ENCODE results near the gene CAMK1D.

The CAMK1D gene

GRCh38 chr10:12603766-12604470, 254.6 kb downstream of the CAMK1D start:
- ChIA-PET POLR2A (no interaction called here), CTCF (no interaction called here)
- TF ChIP-seq CTCF (IDR thresholded peaks at IDR 0.05; ENCODE audit: insufficient read depth, low read length, missing control alignments), result no peak
- DNase-seq (ENCODE audit: low read depth, low spot score), result no peak
- H3K4me3 ChIP-seq (ENCODE audit: low read depth, low read length), result no peak overlapping the region

- H3K4me3 ChIP-seq (ENCODE audit: low read depth, low read length), result no peak overlapping the region
- CTCF ChIA-PET, result interaction anchor here (0.6 kb wide), 1 partner anchor 9 kb away, joined by 3 read pairs; no protein-coding TSS in a partner anchor
- no peak for TF ChIP-seq CTCF (IDR thresholded peaks at IDR 0.05; ENCODE audit: insufficient read depth, low read length, missing control alignments)
- POLR2A ChIA-PET, result no interaction called here
- no peak for DNase-seq (ENCODE audit: low read depth, low spot score)
Measured at GRCh38 chr10:12605580-12606405, 256.4 kb downstream of the CAMK1D start.

GRCh38 chr10:12606461-12606860, 257.1 kb downstream of the CAMK1D start:
- POLR2A ChIA-PET, result no interaction called here
- no peak overlapping the region for H3K4me3 ChIP-seq (ENCODE audit: low read depth, low read length)
- DNase-seq (ENCODE audit: low read depth, low spot score), result no peak
- CTCF ChIA-PET, result interaction anchor here (0.6 kb wide), 1 partner anchor 10 kb away, joined by 3 read pairs; no protein-coding TSS in a partner anchor
- no peak for TF ChIP-seq CTCF (IDR thresholded peaks at IDR 0.05; ENCODE audit: insufficient read depth, low read length, missing control alignments)

GRCh38 chr10:12608761-12609160, 259.4 kb downstream of the CAMK1D start:
- no peak for TF ChIP-seq CTCF (IDR thresholded peaks at IDR 0.05; ENCODE audit: insufficient read depth, low read length, missing control alignments)
- no peak overlapping the region for H3K4me3 ChIP-seq (ENCODE audit: low read depth, low read length)
- DNase-seq (ENCODE audit: low read depth, low spot score), result no peak
- POLR2A ChIA-PET, result no interaction called here
- CTCF ChIA-PET, result no interaction called here

- DNase-seq (ENCODE audit: low read depth, low spot score), result no peak
- H3K4me3 ChIP-seq (ENCODE audit: low read depth, low read length), result no peak overlapping the region
- POLR2A ChIA-PET, result no interaction called here
- no peak for TF ChIP-seq CTCF (IDR thresholded peaks at IDR 0.05; ENCODE audit: insufficient read depth, low read length, missing control alignments)
- CTCF ChIA-PET, result interaction anchor here (0.9 kb wide), 1 partner anchor 347 kb away, joined by 3 read pairs; no protein-coding TSS in a partner anchor
Measured at GRCh38 chr10:12609435-12609834, 260.1 kb downstream of the CAMK1D start.

- POLR2A ChIA-PET, result no interaction called here
- CTCF ChIA-PET, result interaction anchor here (1.0 kb wide), 1 partner anchor 44 kb away, joined by 3 read pairs; no protein-coding TSS in a partner anchor
Measured at GRCh38 chr10:12613136-12613535, 263.8 kb downstream of the CAMK1D start.

More at GRCh38 chr10:12613136-12613535, 263.8 kb downstream of the CAMK1D start:
- H3K4me3 ChIP-seq (ENCODE audit: low read depth, low read length), result no peak overlapping the region
- TF ChIP-seq CTCF (IDR thresholded peaks at IDR 0.05; ENCODE audit: insufficient read depth, low read length, missing control alignments), result no peak
- no peak for DNase-seq (ENCODE audit: low read depth, low spot score)
